NB4 (cell line): ENCODE measurements around the gene DPYSL4.

Experiments
- DNase-seq: peaks from one replicate; pipeline ENCODE4 v3.0.0; 2010; ENCODE audit warnings: low read depth
- H3K4me3 ChIP-seq: one replicate; pipeline ENCODE4 v1.5.1; 2011; ENCODE audit warnings: mild to moderate bottlenecking, low read depth, low read length, moderate library complexity
- MAX ChIP-seq: IDR thresholded peaks from 2 replicates; pipeline ENCODE4 v1.6.1; 2011; ENCODE audit warnings: low read depth, low read length
- MYC ChIP-seq: IDR thresholded peaks from 2 replicates; pipeline ENCODE4 v1.6.1; 2011; ENCODE audit warnings: low read depth, low read length
- POLR2A ChIP-seq: IDR thresholded peaks from 2 replicates; pipeline ENCODE4 v1.6.1; 2011; ENCODE audit warnings: mild to moderate bottlenecking; ENCODE audit not compliant: insufficient read length; ENCODE audit errors: extremely low read depth
- TF ChIP-seq, protein P1 (sequence below): IDR thresholded peaks from one replicate; pipeline ENCODE4 v1.5.1; 2012; ENCODE audit warnings: low read depth, low read length

The DPYSL4 gene

GRCh38 chr10:132223611-132224342 is 37.0 kb downstream of the DPYSL4 start:
- no peak for DNase-seq
- no peak overlapping the region for H3K4me3 ChIP-seq
- TF ChIP-seq POLR2A, result no peak

DNA sequence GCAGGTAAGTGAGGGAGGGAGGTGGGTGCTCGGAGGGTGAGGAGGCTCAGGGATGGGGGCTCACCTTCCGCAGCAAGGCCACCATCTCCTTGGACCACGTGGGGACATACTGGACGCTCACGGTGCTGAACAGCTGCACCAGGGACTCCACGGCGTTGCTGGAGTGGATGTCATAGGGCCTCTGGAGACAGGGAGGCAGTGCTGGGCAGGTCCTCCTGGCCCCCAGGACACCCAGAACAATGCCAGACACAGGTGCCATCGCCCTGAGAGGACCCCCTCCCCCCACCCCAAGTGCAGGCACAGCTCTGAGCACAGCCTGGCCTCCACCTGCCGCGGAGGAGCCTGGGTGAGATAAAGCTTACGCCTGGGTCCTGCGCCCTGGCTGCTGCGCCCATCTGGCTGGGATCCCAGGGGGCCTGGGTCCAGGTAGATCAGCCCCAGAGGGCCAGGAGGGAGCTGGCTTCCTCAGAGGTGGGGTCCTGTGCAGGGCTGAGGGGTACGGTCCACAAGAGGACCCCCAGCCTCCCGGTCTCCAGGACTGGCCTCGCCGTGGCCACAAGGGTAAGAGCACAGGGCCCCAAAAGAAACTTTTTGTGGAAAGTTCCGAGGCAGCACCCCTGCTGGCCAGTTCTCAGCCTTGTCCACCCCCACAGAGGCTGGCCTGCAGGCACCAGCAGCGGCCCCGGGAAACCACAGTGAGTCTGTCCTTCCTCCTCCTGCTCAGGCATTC is 37.8 kb downstream of the DPYSL4 start:
- DNase-seq, result no peak
- H3K4me3 ChIP-seq, result no peak overlapping the region
- TF ChIP-seq, protein P1, sequence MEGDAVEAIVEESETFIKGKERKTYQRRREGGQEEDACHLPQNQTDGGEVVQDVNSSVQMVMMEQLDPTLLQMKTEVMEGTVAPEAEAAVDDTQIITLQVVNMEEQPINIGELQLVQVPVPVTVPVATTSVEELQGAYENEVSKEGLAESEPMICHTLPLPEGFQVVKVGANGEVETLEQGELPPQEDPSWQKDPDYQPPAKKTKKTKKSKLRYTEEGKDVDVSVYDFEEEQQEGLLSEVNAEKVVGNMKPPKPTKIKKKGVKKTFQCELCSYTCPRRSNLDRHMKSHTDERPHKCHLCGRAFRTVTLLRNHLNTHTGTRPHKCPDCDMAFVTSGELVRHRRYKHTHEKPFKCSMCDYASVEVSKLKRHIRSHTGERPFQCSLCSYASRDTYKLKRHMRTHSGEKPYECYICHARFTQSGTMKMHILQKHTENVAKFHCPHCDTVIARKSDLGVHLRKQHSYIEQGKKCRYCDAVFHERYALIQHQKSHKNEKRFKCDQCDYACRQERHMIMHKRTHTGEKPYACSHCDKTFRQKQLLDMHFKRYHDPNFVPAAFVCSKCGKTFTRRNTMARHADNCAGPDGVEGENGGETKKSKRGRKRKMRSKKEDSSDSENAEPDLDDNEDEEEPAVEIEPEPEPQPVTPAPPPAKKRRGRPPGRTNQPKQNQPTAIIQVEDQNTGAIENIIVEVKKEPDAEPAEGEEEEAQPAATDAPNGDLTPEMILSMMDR, result no peak
- TF ChIP-seq MYC, result no peak
- TF ChIP-seq POLR2A, result no peak
- no peak for TF ChIP-seq MAX

DNA sequence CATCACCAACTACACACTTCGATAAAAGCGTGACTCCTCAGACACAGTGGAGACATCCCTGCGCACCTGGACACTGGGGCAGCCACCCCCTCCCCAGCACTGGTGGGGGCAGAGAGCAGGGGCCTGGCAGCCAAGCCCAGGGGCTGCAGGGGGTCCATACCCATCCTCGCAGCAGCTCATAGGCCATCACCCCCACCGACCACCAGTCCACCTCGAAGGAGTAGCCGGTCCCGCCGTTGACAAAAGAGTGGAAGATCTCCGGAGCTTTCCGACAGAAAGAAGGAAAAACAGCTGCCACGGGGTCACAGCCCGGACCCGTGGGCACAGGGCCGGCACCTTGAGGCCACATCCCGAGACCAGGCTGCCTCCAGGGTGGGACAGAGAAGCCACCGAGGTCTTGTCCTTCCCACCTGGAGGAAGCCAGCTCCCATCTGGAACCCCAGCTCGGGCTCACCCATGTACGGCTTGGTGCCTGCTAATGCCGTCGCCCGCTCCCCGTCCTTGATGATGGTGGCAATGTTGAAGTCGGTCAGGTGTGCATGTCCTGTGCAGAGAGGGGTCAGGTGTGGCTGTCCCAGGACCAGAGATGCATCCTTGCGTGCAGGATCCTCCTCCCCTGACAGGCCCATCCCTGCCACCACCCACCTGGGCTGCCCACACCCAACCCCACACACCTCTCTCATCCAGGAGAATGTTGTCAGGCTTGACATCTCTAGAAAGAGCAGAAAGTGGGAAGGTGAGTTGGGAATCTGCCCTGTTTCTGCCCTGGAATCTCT is 38.5 kb downstream of the DPYSL4 start:
- no peak for TF ChIP-seq MAX
- TF ChIP-seq, protein P1, result no peak
- DNase-seq, result no peak
- H3K4me3 ChIP-seq, result no peak overlapping the region

DNA sequence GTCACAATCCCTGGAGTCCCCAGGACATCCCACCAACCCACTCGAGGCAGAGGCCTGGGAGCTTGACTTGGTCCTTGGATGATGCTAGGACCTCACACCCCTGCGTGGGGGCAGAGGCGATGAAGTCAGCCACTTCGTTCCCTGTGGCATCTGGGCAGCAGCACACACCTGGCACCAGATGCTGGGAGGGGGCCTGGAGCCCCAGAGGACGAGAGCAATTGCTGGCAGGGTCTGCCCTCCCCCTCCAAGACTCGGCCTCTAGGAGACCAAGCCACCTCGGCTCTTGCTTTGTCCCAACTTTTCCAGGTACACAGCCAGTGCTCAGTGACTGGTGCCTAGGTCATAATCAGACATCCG is 39.1 kb downstream of the DPYSL4 start:
- no peak overlapping the region for H3K4me3 ChIP-seq
- DNase-seq, result no peak
- TF ChIP-seq, protein P1, result no peak
- no peak for TF ChIP-seq POLR2A
- no peak for TF ChIP-seq MAX
- TF ChIP-seq MYC, result no peak

- no peak for TF ChIP-seq MAX
- TF ChIP-seq, protein P1, result no peak
- TF ChIP-seq POLR2A, result no peak
- no peak for TF ChIP-seq MYC
- DNase-seq, result no peak
- H3K4me3 ChIP-seq, result no peak overlapping the region
Observed at GRCh38 chr10:132226586-132227405, 40.0 kb downstream of the DPYSL4 start.
